Measurements from ENCODE around the gene OTX1. TPM values are rescaled to one million over a fixed set of nuclear protein-coding genes. Genes with fewer than 3 reads are reported as not detected.
A peak's percentile ranks its signal among the peaks of the same experiment; 100 is the strongest.
"Not testable (repeated sequence)": the region's sequence is repeated elsewhere in the genome, so short reads cannot be mapped to it uniquely, and the experiment has no call there.

The OTX1 gene
- polyA plus RNA-seq, 4 donors = 0.01 TPM; not detected in 3

DNA sequence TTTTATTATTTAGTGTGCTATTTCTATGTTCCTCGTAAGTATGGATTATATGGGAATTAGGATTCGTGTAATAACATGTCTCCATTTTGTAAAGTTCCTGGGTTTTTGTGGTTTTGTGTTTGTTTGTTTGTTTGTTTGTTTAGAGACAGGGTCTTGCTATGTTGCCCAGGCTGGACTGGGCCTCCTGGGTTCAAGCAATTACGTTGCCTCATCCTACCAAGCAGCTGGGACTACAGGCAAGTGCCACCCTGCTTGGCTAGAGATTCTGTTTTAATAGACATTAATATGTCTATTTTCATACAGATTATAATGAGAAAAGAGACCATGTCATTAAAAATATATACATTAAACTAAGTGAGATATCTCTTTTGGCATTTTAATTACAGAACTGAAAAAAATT, 35.2 kb upstream of the OTX1 start:
- WGBS, 3 donors = 98 to 99% (median 98%) methylated on average over 3 of the region's 3 CpGs
- Histone ChIP-seq H3K27ac (ENCODE audit: low read depth in 1 of 3, low read length in 2 of 3) (no peak overlapping the region), H3K4me3 (ENCODE audit: low read depth in 1 of 3, low read length in 3 of 3) (no peak overlapping the region), H3K27me3 (ENCODE audit: control insufficient read depth in 3 of 3, insufficient read depth in 3 of 3, low read length in 3 of 3) (no peaks in the 10 kb centered on the region), H3K9me3 (ENCODE audit: control insufficient read depth in 2 of 2, insufficient read depth in 1 of 2, low read depth in 1 of 2, low read length in 1 of 2) (no peaks in the 10 kb centered on the region), H3K4me1 (ENCODE audit: control insufficient read depth in 3 of 3, insufficient read depth in 2 of 3, low read depth in 1 of 3, low read length in 2 of 3) (no peaks in the 10 kb centered on the region), H3K36me3 (ENCODE audit: control insufficient read depth in 3 of 3, insufficient read depth in 2 of 3, low read depth in 1 of 3, low read length in 3 of 3) (peaks cover 0 to 8% (median 0%) of the 10 kb centered on the region in 3 donors)
- DNase-seq (no peak), FAIRE-seq (no peak)

DNA sequence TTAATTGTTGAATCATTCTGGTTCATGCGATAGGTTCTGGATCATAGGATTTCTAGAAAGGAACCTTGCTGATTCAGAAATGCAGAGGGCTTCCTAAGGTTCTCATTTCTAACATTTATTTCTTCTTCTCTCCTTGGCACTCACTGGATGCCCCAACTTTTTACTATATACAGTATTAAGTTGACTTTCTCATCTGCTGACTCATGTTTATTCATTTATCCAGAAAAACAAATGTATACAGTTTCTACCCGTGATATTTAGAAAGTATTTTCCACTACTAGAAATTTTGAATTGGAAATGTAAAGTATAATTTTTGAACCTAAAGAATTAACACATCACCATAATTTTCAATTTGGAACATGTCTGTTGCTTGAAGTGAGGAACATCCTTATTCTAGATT, 32.2 kb upstream of the OTX1 start:
- no peak overlapping the region for H3K4me3 ChIP-seq (ENCODE audit: low read depth in 1 of 3, low read length in 3 of 3)
- peak; percentile 67 for FAIRE-seq
- DNase-seq = no peak
- H3K27ac ChIP-seq (ENCODE audit: low read depth in 1 of 3, low read length in 2 of 3) = no peak overlapping the region
- 91 to 96% (median 93%) methylated on average over 2 of the region's 2 CpGs for WGBS, 3 donors
- peaks cover 0 to 8% (median 0%) of the 10 kb centered on the region in 3 donors for H3K36me3 ChIP-seq (ENCODE audit: control insufficient read depth in 3 of 3, insufficient read depth in 2 of 3, low read depth in 1 of 3, low read length in 3 of 3)
- no peaks in the 10 kb centered on the region for H3K4me1 ChIP-seq (ENCODE audit: control insufficient read depth in 3 of 3, insufficient read depth in 2 of 3, low read depth in 1 of 3, low read length in 2 of 3)
- no peaks in the 10 kb centered on the region for H3K27me3 ChIP-seq (ENCODE audit: control insufficient read depth in 3 of 3, insufficient read depth in 3 of 3, low read length in 3 of 3)
- H3K9me3 ChIP-seq (ENCODE audit: control insufficient read depth in 2 of 2, insufficient read depth in 1 of 2, low read depth in 1 of 2, low read length in 1 of 2) = no peaks in the 10 kb centered on the region

DNA sequence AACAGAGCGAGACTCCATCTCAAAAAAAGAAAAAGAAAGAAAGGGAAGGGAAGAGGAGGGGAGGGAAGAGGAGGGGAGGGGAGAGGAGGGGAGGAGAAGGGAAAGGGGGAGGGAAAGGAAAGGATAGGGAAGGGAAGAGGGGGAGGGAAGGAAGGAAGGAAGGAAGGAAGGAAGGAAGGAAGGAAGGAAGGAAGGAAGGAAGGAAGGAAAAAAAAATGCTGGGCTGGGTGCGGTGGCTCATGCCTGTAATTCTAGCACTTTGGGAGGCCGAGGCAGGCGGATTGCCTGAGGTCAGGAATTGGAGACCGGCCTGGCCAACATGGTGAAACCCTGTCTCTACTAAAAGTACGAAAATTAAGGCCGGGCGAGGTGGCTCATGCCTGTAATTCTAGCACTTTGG, 30.9 kb upstream of the OTX1 start:
- 96 to 99% (median 99%) methylated on average over 8 of the region's 8 CpGs for WGBS, 3 donors
- not testable (repeated sequence) for H3K27me3 ChIP-seq (ENCODE audit: control insufficient read depth in 3 of 3, insufficient read depth in 3 of 3, low read length in 3 of 3); H3K27ac ChIP-seq (ENCODE audit: low read depth in 1 of 3, low read length in 2 of 3); H3K36me3 ChIP-seq (ENCODE audit: control insufficient read depth in 3 of 3, insufficient read depth in 2 of 3, low read depth in 1 of 3, low read length in 3 of 3); FAIRE-seq; H3K4me1 ChIP-seq (ENCODE audit: control insufficient read depth in 3 of 3, insufficient read depth in 2 of 3, low read depth in 1 of 3, low read length in 2 of 3); H3K9me3 ChIP-seq (ENCODE audit: control insufficient read depth in 2 of 2, insufficient read depth in 1 of 2, low read depth in 1 of 2, low read length in 1 of 2); DNase-seq; H3K4me3 ChIP-seq (ENCODE audit: low read depth in 1 of 3, low read length in 3 of 3)

DNA sequence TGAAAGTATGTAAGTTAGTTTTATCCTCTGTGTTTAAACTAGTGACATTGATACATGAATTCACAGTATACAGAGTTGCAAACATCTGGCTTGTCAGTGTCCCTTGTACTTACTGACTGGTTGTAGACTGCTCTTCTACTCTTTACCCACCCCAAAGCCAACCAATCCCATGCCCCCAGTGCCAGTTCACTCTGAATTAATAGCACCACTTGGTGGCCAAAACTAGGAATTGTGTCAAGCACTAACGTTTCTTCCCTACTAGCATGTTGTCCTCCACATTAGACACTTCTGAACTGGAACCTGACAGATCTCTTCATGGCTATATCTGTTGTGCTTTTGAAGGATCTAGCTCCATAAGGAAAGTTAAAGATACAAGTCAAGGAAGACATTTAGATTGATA, 27.2 kb upstream of the OTX1 start:
- H3K9me3 ChIP-seq (ENCODE audit: control insufficient read depth in 2 of 2, insufficient read depth in 1 of 2, low read depth in 1 of 2, low read length in 1 of 2) = no peaks in the 10 kb centered on the region
- H3K4me1 ChIP-seq (ENCODE audit: control insufficient read depth in 3 of 3, insufficient read depth in 2 of 3, low read depth in 1 of 3, low read length in 2 of 3) = no peaks in the 10 kb centered on the region
- DNase-seq (peak; percentile 19 to 28), FAIRE-seq (no peak)
- H3K27ac ChIP-seq (ENCODE audit: low read depth in 1 of 3, low read length in 2 of 3) = no peak overlapping the region
- H3K36me3 ChIP-seq (ENCODE audit: control insufficient read depth in 3 of 3, insufficient read depth in 2 of 3, low read depth in 1 of 3, low read length in 3 of 3) = no peaks in the 10 kb centered on the region
- H3K27me3 ChIP-seq (ENCODE audit: control insufficient read depth in 3 of 3, insufficient read depth in 3 of 3, low read length in 3 of 3) = no peaks in the 10 kb centered on the region
- WGBS, 3 donors = 0 to 32% (median 25%) methylated on average over 1 of the region's 1 CpG
- no peak overlapping the region for H3K4me3 ChIP-seq (ENCODE audit: low read depth in 1 of 3, low read length in 3 of 3)

DNA sequence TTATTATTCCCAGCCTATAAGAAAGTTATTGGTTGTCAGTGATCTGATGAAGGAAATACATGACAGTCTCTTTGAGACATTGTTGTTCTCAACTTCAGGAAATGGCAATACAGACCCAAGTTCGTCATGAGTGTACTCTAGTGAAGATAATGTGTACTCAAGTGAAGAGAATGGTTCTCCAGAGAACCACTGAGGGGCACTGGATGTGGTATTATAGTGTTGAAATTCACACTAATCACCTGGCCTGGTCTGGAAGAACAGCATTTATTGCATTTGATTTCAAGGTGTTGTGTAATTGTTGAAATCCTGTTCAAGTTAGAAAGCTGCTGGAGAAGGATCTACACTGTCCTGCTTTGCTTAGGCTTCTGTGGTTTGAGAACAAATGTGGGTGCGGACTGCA, 23.4 kb upstream of the OTX1 start:
- Histone ChIP-seq H3K36me3 (ENCODE audit: control insufficient read depth in 3 of 3, insufficient read depth in 2 of 3, low read depth in 1 of 3, low read length in 3 of 3) (no peaks in the 10 kb centered on the region), H3K9me3 (ENCODE audit: control insufficient read depth in 2 of 2, insufficient read depth in 1 of 2, low read depth in 1 of 2, low read length in 1 of 2) (no peaks in the 10 kb centered on the region), H3K27ac (ENCODE audit: low read depth in 1 of 3, low read length in 2 of 3) (no peak overlapping the region), H3K4me3 (ENCODE audit: low read depth in 1 of 3, low read length in 3 of 3) (no peak overlapping the region), H3K27me3 (ENCODE audit: control insufficient read depth in 3 of 3, insufficient read depth in 3 of 3, low read length in 3 of 3) (no peaks in the 10 kb centered on the region), H3K4me1 (ENCODE audit: control insufficient read depth in 3 of 3, insufficient read depth in 2 of 3, low read depth in 1 of 3, low read length in 2 of 3) (no peaks in the 10 kb centered on the region)
- WGBS, 3 donors = 86 to 91% (median 90%) methylated on average over 2 of the region's 2 CpGs
- FAIRE-seq = no peak
- no peak for DNase-seq

DNA sequence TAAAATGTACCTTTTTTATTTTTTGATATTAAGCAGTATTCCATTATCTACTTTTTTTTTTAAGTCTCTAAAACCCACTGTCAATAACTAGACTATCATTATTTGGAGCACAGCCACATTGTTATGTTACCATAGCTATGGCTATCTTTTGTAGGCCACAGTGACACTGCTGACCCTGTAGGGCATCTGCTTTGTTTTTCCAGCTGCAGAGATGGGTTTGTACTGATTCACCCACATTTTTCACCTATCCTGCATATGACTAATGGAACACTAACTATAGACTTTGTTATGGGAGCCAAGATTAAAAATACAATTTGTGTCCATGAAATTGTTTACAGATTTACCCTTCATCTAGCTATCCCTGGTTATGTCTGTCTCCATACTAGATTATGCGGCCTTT, 21.6 kb upstream of the OTX1 start:
- no peaks in the 10 kb centered on the region for H3K4me1 ChIP-seq (ENCODE audit: control insufficient read depth in 3 of 3, insufficient read depth in 2 of 3, low read depth in 1 of 3, low read length in 2 of 3)
- no peaks in the 10 kb centered on the region for H3K9me3 ChIP-seq (ENCODE audit: control insufficient read depth in 2 of 2, insufficient read depth in 1 of 2, low read depth in 1 of 2, low read length in 1 of 2)
- no peak overlapping the region for H3K27ac ChIP-seq (ENCODE audit: low read depth in 1 of 3, low read length in 2 of 3)
- no peak for FAIRE-seq
- DNase-seq = no peak
- no peak overlapping the region for H3K4me3 ChIP-seq (ENCODE audit: low read depth in 1 of 3, low read length in 3 of 3)
- H3K36me3 ChIP-seq (ENCODE audit: control insufficient read depth in 3 of 3, insufficient read depth in 2 of 3, low read depth in 1 of 3, low read length in 3 of 3) = no peaks in the 10 kb centered on the region
- no peaks in the 10 kb centered on the region for H3K27me3 ChIP-seq (ENCODE audit: control insufficient read depth in 3 of 3, insufficient read depth in 3 of 3, low read length in 3 of 3)
- 93 to 100% (median 95%) methylated on average over 1 of the region's 1 CpG for WGBS, 3 donors

DNA sequence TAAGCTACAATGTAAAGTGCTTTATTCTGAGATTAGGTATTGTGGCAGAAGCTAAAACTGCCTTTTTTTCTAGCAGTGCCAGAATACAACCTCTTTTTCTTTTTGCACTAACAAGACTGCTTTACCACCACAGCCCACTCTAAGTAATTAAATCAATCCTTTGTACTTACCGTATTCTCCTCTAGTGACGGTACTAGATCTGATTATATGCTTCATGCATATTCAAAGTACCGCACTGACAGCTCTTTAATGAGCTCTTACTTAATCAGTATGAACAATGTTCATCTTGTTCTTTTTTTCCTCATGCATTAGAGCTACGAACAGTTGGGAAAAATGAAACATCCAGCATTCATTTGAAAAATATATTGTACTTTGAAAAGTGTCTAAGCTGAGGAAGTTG, 16.1 kb upstream of the OTX1 start:
- H3K36me3 ChIP-seq (ENCODE audit: control insufficient read depth in 3 of 3, insufficient read depth in 2 of 3, low read depth in 1 of 3, low read length in 3 of 3) = no peaks in the 10 kb centered on the region
- H3K9me3 ChIP-seq (ENCODE audit: control insufficient read depth in 2 of 2, insufficient read depth in 1 of 2, low read depth in 1 of 2, low read length in 1 of 2) = no peaks in the 10 kb centered on the region
- H3K4me1 ChIP-seq (ENCODE audit: control insufficient read depth in 3 of 3, insufficient read depth in 2 of 3, low read depth in 1 of 3, low read length in 2 of 3) = no peaks in the 10 kb centered on the region
- no peak overlapping the region for H3K27ac ChIP-seq (ENCODE audit: low read depth in 1 of 3, low read length in 2 of 3)
- no peaks in the 10 kb centered on the region for H3K27me3 ChIP-seq (ENCODE audit: control insufficient read depth in 3 of 3, insufficient read depth in 3 of 3, low read length in 3 of 3)
- WGBS, 3 donors = 93 to 95% (median 95%) methylated on average over 4 of the region's 4 CpGs
- H3K4me3 ChIP-seq (ENCODE audit: low read depth in 1 of 3, low read length in 3 of 3) = no peak overlapping the region
- no peak for DNase-seq
- FAIRE-seq = no peak

DNA sequence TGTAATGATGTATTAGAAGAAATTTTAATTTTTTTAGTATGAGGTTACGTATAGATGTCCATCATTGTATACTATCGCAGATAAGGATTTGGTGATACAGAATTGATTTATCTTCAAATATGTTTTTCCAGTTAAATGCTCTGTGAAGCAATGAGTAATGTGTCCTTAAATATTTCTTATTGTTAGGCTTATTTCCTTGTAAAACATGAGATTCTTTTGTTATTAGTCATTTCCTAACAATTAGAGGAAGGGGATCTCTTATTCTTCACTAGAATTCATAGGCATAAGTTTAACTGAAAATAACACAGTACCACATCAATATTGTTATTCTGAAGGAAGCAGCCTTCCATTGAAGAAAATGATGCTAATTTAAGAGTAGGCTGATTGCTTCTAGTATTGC, 15.5 kb upstream of the OTX1 start:
- 91 to 99% (median 95%) methylated on average over 2 of the region's 2 CpGs for WGBS, 3 donors
- H3K4me1 ChIP-seq (ENCODE audit: control insufficient read depth in 3 of 3, insufficient read depth in 2 of 3, low read depth in 1 of 3, low read length in 2 of 3) = no peaks in the 10 kb centered on the region
- H3K9me3 ChIP-seq (ENCODE audit: control insufficient read depth in 2 of 2, insufficient read depth in 1 of 2, low read depth in 1 of 2, low read length in 1 of 2) = no peaks in the 10 kb centered on the region
- H3K27ac ChIP-seq (ENCODE audit: low read depth in 1 of 3, low read length in 2 of 3) = no peak overlapping the region
- DNase-seq (no peak), FAIRE-seq (peak; percentile 19)
- H3K4me3 ChIP-seq (ENCODE audit: low read depth in 1 of 3, low read length in 3 of 3) = no peak overlapping the region
- no peaks in the 10 kb centered on the region for H3K36me3 ChIP-seq (ENCODE audit: control insufficient read depth in 3 of 3, insufficient read depth in 2 of 3, low read depth in 1 of 3, low read length in 3 of 3)
- no peaks in the 10 kb centered on the region for H3K27me3 ChIP-seq (ENCODE audit: control insufficient read depth in 3 of 3, insufficient read depth in 3 of 3, low read length in 3 of 3)

DNA sequence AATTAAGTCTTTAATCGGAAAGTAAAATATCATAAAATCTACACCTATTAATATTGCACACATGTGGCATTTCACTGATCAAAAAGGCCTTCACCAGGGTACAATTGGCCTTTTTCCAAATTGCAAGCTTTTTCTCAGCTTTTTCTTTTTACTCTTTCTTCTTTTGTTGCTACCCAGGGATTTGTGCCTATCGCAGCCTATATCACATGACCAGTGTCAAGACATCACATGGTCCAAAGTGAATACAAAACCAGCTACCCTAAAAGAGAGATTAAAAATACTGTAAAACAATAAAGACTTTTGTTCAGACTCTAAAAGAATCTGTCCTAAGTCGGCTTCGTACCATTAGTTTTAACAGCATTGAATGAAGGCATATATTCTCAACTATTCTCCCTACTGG, 15.0 kb upstream of the OTX1 start:
- H3K27ac ChIP-seq (ENCODE audit: low read depth in 1 of 3, low read length in 2 of 3) = no peak overlapping the region
- no peak for FAIRE-seq
- no peaks in the 10 kb centered on the region for H3K27me3 ChIP-seq (ENCODE audit: control insufficient read depth in 3 of 3, insufficient read depth in 3 of 3, low read length in 3 of 3)
- H3K4me1 ChIP-seq (ENCODE audit: control insufficient read depth in 3 of 3, insufficient read depth in 2 of 3, low read depth in 1 of 3, low read length in 2 of 3) = no peaks in the 10 kb centered on the region
- WGBS, 3 donors = 94 to 97% (median 95%) methylated on average over 4 of the region's 4 CpGs
- no peaks in the 10 kb centered on the region for H3K9me3 ChIP-seq (ENCODE audit: control insufficient read depth in 2 of 2, insufficient read depth in 1 of 2, low read depth in 1 of 2, low read length in 1 of 2)
- no peak for DNase-seq
- H3K36me3 ChIP-seq (ENCODE audit: control insufficient read depth in 3 of 3, insufficient read depth in 2 of 3, low read depth in 1 of 3, low read length in 3 of 3) = no peaks in the 10 kb centered on the region
- no peak overlapping the region for H3K4me3 ChIP-seq (ENCODE audit: low read depth in 1 of 3, low read length in 3 of 3)

Data from small intestine (tissue), 7 donors.